ENCODE data around the gene SLC12A7.
"Not testable (repeated sequence)": the region's sequence is repeated elsewhere in the genome, so short reads cannot be mapped to it uniquely, and the experiment has no call there.

Gene SLC12A7

GRCh38 chr5:1140818-1141189, 28.9 kb upstream of the SLC12A7 start:
- no peak for DNase-seq (ENCODE audit: low spot score)

GRCh38 chr5:1140171-1140817, 28.4 kb upstream of the SLC12A7 start:
- peak; percentile 32 for DNase-seq (ENCODE audit: low spot score)

- no peak for DNase-seq (ENCODE audit: low spot score)
Measured at GRCh38 chr5:1139331-1140170, 27.7 kb upstream of the SLC12A7 start.

GRCh38 chr5:1138445-1139245, 26.8 kb upstream of the SLC12A7 start:
- no peak for DNase-seq (ENCODE audit: low spot score)

GRCh38 chr5:1137567-1138444, 25.9 kb upstream of the SLC12A7 start:
- DNase-seq (ENCODE audit: low spot score) = no peak

- no peak for DNase-seq (ENCODE audit: low spot score)
Measured at GRCh38 chr5:1136814-1137213, 25.0 kb upstream of the SLC12A7 start.

- DNase-seq (ENCODE audit: low spot score) = no peak
Measured at GRCh38 chr5:1135696-1136525, 24.0 kb upstream of the SLC12A7 start.

GRCh38 chr5:1134478-1134877, 22.6 kb upstream of the SLC12A7 start:
- no peak for DNase-seq (ENCODE audit: low spot score)

- no peak for DNase-seq (ENCODE audit: low spot score)
Measured at GRCh38 chr5:1133510-1134201, 21.8 kb upstream of the SLC12A7 start.

GRCh38 chr5:1133108-1133507, 21.2 kb upstream of the SLC12A7 start:
- DNase-seq (ENCODE audit: low spot score) = no peak

- DNase-seq (ENCODE audit: low spot score) = no peak
Measured at GRCh38 chr5:1132570-1132969, 20.7 kb upstream of the SLC12A7 start.

GRCh38 chr5:1131726-1132125, 19.9 kb upstream of the SLC12A7 start:
- no peak for DNase-seq (ENCODE audit: low spot score)

GRCh38 chr5:1131191-1131621, 19.3 kb upstream of the SLC12A7 start:
- DNase-seq (ENCODE audit: low spot score) = no peak

- DNase-seq (ENCODE audit: low spot score) = no peak
Measured at GRCh38 chr5:1130218-1130946, 18.5 kb upstream of the SLC12A7 start.

GRCh38 chr5:1129711-1130055, 17.8 kb upstream of the SLC12A7 start:
- no peak for DNase-seq (ENCODE audit: low spot score)

- no peak for DNase-seq (ENCODE audit: low spot score)
Measured at GRCh38 chr5:1128977-1129710, 17.3 kb upstream of the SLC12A7 start.

GRCh38 chr5:1127959-1128785, 16.3 kb upstream of the SLC12A7 start:
- no peak for DNase-seq (ENCODE audit: low spot score)

- not testable (repeated sequence) for DNase-seq (ENCODE audit: low spot score)
Measured at GRCh38 chr5:1125695-1126094, 13.8 kb upstream of the SLC12A7 start.

Data from kidney capillary endothelial cell (primary cell).